NCI-H2196 (cell line): ENCODE data around the gene SLC25A34.
A peak's percentile ranks its signal among the peaks of the same experiment; 100 is the strongest.

Experiments
- DNase-seq: peaks from one replicate; lab custom pipeline; 2025; ENCODE audit not compliant: unreplicated experiment; lab: John Stamatoyannopoulos, UW

SLC25A34 gene

GRCh38 chr1:15714406-15715136 is 21.5 kb upstream of the SLC25A34 start:
- no peak for DNase-seq

- DNase-seq: peak; percentile 26
Measured at GRCh38 chr1:15717418-15718125, 18.5 kb upstream of the SLC25A34 start.

DNA sequence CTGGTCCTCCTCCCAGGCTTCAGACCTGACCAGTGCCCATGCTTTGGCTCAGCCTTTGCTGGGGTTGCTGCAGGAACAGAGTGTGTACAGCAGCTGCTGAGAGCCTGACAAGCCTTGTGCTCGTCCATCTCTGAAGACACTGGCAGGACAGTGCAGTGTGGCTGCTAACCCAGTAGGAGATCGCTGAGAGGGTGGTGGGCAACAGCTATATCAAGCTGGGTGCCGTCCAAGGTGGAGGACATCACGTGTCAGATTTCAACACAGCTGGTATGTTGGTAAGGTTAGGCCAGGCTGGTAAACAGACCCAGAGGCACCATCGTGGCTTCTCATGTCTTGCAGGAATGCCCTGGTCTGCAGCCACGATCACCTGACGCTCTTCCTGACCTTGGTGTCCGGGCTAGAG is 17.9 kb upstream of the SLC25A34 start:
- DNase-seq: no peak

- DNase-seq: no peak
Measured at GRCh38 chr1:15719381-15720120, 16.5 kb upstream of the SLC25A34 start.

DNA sequence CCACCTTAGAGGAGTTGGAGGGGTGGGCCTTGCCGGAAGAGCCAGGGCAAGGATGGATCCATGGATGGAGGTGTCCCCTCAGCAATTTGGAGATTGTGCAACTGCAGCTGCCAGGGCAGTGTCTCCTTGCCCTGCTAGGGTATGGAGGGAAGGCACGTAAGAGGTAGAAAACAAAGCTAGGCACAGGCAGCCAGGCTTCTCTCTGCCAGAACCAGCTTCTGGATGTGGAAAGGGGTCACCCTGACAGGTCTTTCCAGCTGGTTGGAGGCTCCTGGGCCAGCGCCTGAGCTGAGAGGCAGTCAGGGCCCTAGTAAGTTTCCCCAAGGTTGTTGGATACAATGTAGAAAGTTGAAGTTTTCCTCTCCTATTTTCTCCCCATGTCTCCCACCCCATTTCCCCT is 15.2 kb upstream of the SLC25A34 start:
- DNase-seq: no peak

- no peak for DNase-seq
Measured at GRCh38 chr1:15722411-15722810, 13.6 kb upstream of the SLC25A34 start.

DNA sequence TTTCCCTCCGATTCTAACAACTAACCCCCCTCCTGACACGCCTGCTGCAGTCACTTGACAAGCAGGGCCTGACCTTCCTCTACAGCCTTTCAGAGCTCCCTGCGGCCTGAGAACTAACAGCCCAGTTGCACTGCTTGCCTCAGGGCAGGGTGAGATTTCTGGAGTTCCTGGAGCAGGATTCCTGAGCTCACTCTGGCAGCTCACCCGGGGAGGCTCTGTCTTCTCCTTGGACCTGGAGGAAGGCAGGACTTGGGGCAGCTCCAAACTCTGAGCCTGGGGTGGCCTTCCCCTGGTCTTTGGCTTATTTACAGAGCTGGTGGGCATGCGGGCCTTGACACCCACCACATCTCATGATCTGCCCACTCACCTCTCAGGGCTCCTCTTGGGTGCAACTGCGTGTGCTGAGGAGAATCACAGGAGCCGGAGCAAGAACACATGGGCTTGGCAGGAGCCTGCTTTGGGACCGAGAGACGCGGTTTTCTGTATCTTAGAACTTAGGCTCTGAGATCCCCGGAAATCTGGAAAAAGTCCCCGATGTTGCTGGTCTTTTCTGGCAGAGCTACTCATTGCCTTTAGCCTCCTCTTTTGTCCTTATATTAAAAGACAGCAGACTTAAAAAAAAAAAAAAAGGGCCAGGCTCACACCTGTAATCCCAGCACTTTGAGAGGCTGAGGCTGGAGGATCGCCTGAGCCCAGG is 13.1 kb upstream of the SLC25A34 start:
- DNase-seq: no peak

DNA sequence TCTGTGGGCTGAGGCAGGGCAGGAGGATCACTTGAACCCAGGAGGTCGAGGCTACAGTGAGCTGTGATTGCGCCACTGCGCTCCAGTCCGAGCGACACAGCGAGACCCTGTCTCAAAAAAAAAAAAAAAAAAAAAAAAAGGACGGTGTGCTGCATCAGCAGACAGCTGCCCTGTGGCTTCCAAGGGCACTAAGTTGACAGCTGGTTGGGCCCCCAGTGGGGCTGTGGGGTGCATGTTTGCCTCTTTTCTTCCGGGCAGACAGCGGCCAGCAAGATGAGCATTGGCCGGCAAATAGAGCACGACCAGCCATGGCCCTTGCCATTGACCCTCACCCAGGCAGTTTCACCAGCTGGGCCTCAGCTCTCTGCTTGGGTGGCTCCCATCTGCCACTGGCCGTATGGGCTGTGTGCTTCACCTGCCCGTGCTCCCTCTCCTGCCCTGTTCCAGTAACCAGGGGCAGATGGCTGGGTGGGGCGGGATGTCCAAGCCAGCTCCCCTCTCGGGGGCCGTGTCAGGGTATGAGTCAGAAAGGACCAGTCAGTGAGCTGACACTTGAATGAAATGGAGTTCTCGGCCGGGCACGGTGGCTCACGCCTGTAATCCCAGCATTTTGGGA is 12.3 kb upstream of the SLC25A34 start:
- DNase-seq: no peak

- DNase-seq: no peak
Measured at GRCh38 chr1:15724949-15725880, 10.8 kb upstream of the SLC25A34 start.

DNA sequence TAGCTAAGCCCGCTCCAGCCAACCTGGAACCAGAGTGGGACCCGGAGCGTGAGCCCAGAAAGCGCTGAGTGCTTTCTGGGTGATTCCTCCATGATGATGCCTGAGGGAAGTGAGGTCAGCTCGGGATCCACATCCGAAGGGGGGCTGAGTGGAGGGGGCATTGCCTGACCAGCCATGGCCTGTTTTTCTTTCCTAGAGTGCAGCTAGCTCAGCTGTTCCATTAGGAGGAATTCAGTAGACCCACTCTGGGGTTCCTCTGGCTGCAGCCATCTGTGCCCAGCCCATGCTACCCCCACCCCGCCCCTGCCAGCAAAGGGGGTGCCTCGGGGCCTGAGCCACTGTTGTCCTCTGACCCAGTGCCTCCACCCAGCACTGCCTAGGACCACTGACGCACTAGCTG is 9.6 kb upstream of the SLC25A34 start:
- DNase-seq: no peak

DNA sequence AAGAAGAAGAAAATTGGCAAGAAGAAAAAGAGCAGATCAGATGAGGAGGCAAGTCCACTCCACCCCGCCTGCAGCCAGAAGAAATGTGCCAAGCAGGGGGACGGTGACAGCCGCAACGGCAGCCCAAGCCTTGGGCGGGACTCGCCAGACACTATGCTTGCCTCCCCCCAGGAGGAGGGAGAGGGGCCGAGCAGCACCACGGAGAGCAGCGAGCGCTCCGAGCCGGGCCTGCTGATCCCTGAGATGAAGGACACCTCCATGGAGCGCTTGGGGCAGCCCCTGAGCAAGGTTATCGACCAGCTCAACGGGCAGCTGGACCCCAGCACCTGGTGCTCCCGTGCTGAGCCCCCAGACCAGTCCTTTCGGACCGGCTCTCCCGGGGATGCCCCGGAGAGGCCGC is 9.0 kb upstream of the SLC25A34 start:
- DNase-seq: no peak

GRCh38 chr1:15727424-15727823 is 8.6 kb upstream of the SLC25A34 start:
- no peak for DNase-seq

DNA sequence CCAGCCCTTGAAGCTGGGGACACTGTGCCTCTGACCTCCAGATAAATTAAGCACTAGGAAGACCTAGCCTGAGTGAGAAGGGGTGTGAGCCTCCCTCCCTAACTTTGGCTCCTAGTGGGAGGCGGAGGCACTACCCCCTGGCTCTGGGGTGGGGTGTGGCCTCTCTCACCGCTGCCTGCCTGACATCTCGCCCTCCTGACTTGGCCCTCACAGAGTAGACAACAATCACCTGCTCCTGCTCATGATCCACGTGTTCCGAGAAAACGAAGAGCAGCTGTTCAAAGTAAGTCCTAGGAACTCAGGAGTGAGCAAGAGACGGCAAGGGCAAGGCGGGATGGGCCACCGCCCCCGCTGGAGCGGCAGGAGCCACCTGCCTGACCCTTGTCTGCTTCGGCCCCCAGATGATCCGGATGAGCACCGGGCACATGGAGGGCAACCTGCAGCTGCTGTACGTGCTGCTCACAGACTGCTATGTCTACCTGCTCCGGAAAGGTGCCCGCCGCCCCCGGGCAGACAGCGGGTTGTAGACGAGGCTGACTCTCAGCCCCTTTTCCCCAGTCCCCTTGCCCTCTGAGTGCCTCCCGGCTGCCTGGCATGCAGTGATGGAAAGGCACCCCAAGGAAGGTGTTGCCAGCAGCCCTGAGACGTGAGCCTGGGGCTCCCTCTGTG is 8.1 kb upstream of the SLC25A34 start:
- no peak for DNase-seq

DNA sequence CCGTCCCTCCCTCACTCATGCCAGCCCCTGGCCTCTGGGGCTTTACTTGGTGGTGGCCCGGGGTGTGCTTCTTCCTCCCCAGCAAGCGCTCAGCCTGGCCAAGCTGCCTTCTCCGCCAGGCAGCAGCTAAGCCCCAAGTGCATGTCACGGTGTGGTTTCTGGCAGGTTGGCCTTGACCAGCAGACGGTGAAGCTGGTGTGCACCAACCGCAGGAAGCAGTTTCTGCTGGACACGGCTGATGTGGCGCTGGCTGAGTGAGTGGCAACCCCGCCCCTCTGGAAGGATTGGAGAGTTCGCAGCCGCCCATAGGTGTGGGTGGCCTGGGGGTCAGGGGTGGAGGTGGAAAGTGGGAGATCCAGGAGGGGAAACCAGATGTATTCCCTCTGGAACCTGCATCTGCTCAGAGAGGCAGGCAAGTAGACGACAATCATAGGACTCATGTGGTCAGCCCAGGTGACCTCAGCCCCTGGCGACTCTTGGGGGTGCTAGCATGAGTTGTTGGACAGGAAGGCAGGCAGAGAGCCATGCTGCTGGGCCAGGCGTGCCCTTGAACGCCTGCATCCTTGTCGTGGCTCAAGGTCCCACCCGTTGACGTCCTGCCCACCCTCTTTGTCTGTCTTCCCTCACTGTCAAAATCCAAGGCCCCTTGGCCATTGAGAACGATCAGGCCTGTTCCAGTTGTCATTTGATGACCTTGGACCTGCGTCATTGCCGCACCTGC is 7.0 kb upstream of the SLC25A34 start:
- no peak for DNase-seq

- no peak for DNase-seq
Measured at GRCh38 chr1:15730423-15730822, 5.6 kb upstream of the SLC25A34 start.

GRCh38 chr1:15730936-15731335 is 5.1 kb upstream of the SLC25A34 start:
- DNase-seq: no peak

- no peak for DNase-seq
Measured at GRCh38 chr1:15731735-15732685, 4.0 kb upstream of the SLC25A34 start.

- no peak for DNase-seq
Measured at GRCh38 chr1:15732686-15733081, 3.4 kb upstream of the SLC25A34 start.
